Kidney epithelial cell (primary cell): Measurements from ENCODE around the gene NRAS. TPM values are rescaled to one million over a fixed set of nuclear protein-coding genes. Genes with fewer than 3 reads are reported as not detected.

Experiments used
- DNase-seq: peaks from one replicate; pipeline ENCODE4 v3.0.0-alpha.2; 2010; ENCODE audit warnings: low read depth
- H3K27me3 ChIP-seq: 2 replicates; pipeline ENCODE4 v1.6.0; 2011; ENCODE audit warnings: low read length; ENCODE audit not compliant: control insufficient read depth, insufficient read depth
- H3K36me3 ChIP-seq: 2 replicates; pipeline ENCODE4 v1.5.1; 2011; ENCODE audit warnings: low read length; ENCODE audit not compliant: control insufficient read depth, insufficient read depth
- H3K4me3 ChIP-seq: 2 replicates; pipeline ENCODE4 v1.5.1; 2011; ENCODE audit warnings: low read depth, mild to moderate bottlenecking, control low read depth, low read length
- total RNA-seq: library from RNA; depleted of rRNA; stranded (reverse); fragments of >200 nt; gene quantifications from 2 replicates; pipeline ENCODE4 v1.2.3, GENCODE V29; 2015
- TF ChIP-seq, protein P1 (sequence below): IDR thresholded peaks from 2 replicates; pipeline ENCODE4 v1.5.1; 2011; ENCODE audit warnings: mild to moderate bottlenecking, moderate library complexity, low read length, control low read depth, inconsistent platforms; ENCODE audit not compliant: insufficient read depth, poor library complexity, severe bottlenecking

The NRAS gene
- 74.3 and 85.1 TPM in 2 replicates for total RNA-seq

DNA sequence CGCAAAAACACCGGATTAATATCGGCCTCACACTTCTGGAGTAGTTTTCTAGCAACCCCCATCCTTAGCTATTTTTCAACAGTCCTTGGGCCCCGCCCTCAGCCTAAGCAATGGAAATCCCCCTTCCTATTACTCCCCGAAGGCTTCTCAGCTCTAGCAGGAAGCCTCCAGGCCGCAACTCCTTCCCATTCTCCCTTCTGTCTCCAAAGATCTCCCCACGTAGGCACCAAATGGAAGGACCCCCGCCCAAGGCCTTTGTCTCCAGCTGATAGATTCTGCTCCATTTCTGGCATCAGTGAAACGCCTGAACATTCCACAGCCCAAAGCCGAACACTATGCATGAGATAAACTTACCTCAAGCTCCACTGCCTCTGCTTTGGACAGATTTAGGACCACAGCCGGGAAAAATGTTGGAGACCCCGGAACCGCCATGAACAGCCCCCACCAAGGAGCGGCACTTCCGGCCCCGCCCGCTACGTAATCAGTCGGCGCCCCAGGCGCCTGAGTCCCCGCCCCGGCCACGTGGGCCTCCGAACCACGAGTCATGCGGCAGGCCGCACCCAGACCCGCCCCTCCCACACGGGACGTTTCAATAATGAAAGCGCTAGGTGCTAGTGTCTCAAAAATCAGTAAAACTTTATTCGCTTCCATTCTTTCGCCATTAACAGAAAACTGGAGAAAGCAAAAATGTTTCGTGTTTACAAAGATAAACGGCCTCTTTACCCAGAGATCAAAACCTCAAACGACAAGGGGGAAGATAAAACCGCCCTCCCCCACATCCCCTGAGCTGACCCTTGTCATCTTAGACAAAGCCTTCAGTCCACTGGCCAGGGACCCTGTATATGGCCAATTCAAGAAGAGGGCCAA, at the start of gene NRAS:
TSS of gene NRAS (minus strand) at position 468 of the 867 bp plus-strand sequence. CDS start 611 bp downstream, outside the sequence.
- TF ChIP-seq, protein P1, sequence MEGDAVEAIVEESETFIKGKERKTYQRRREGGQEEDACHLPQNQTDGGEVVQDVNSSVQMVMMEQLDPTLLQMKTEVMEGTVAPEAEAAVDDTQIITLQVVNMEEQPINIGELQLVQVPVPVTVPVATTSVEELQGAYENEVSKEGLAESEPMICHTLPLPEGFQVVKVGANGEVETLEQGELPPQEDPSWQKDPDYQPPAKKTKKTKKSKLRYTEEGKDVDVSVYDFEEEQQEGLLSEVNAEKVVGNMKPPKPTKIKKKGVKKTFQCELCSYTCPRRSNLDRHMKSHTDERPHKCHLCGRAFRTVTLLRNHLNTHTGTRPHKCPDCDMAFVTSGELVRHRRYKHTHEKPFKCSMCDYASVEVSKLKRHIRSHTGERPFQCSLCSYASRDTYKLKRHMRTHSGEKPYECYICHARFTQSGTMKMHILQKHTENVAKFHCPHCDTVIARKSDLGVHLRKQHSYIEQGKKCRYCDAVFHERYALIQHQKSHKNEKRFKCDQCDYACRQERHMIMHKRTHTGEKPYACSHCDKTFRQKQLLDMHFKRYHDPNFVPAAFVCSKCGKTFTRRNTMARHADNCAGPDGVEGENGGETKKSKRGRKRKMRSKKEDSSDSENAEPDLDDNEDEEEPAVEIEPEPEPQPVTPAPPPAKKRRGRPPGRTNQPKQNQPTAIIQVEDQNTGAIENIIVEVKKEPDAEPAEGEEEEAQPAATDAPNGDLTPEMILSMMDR: no peak
- Histone ChIP-seq H3K27me3 (no peaks in the 10 kb centered on the region), H3K36me3 (peaks cover 2% of the 10 kb centered on the region)

DNA sequence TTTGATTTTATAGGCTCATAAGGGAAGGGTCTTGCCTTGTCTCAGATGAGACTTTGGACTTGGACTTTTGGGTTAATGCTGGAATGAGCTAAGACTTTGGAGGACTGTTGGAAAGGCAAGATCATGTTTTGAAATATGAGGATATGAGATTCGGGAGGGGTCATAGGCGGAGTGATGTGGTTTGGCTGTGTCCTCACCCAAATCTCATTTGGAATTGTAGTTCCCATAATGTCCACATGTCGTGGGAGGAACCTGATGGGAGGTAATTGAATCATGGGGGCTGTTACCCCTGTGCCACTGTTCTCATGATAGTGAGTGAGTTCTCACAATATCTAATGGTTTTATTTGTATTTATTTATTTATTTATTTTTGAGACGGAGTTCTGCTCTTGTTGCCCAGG, 48.1 kb upstream of the NRAS start:
- no peak overlapping the region for H3K4me3 ChIP-seq
- DNase-seq: no peak
- no peaks in the 10 kb centered on the region for H3K36me3 ChIP-seq
- no peaks in the 10 kb centered on the region for H3K27me3 ChIP-seq
- TF ChIP-seq, protein P1: no peak

More for the DNA sequence above, at the start of gene NRAS:
- DNase-seq: peak; percentile 56
- H3K4me3 ChIP-seq: peak within 1 kb of the TSS; percentile 88

DNA sequence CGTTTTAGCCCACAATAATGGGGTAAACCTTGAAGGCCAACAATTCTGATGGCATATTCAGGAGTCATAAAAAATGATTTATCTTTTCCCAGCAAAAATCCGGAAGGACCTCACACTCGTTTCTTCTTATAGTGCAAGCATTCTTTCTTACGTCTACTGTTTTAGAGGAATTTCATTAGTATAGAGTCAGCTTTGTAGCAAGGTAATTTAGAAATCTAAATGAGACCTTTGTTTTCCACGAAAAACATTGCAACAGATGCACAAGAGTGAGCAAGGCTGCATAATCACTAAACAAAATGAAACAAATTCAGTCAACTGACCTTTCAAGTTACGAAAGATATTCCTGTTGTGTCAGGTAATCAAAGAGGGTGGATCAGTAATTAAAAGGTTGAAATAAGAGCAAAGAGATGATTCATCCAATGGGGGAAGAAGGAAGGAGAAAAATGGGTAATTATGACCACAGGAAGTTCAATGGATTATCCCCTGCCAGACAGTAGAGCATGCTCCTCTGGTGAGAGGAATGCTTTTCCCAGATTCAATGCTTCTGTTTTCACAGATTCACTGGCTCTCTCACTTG, 41.8 kb upstream of the NRAS start:
- no peak for DNase-seq
- H3K27me3 ChIP-seq: no peaks in the 10 kb centered on the region
- TF ChIP-seq, protein P1: no peak
- peak overlapping the region; percentile 100 for H3K4me3 ChIP-seq
- H3K36me3 ChIP-seq: no peaks in the 10 kb centered on the region

DNA sequence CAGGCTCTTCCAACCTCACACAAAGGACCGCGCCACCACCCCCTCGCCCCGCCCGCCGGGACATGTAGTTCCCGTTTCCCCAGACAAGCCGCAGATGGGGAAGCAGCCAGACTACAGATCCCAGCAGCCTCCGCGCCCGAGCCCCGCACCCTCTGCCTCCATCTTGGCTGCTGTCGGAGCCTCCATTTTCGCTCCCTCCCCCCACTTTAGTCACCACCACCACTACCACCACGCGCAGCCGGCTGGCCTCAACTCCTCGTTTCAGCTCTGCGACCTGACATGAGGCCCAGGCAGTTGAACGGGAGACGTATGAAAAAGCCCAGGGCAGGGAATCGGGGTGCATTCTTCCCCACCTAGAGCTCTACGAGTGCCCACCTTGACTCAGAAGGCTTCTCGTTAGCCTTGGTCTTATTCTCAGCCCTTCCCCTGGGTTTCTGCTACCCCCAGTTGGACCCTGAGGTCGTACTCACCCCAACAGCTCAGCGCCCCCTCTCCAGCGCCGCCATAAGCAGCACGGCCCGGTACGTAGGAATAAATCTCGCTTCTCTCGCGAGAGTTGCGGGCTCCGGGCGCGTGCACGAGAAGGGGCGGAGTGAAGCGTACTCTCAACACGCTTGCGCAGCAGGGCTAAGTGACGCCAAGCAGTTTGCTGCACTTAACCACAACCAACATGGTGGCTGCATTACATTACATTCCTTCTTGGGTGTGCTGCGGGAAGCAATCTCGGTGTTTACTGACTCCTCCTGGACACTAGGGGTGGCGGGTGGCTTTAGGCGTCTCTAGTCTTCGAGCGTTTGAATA, 41.1 kb upstream of the NRAS start, which contains the start of gene CSDE1:
TSS of gene CSDE1 (minus strand) at position 530 of the 801 bp plus-strand sequence. CDS start 18,094 bp downstream, outside the sequence.
- TF ChIP-seq, protein P1: peak; percentile 64
- Histone ChIP-seq H3K27me3 (no peaks in the 10 kb centered on the region), H3K4me3 (peak within 1 kb of the TSS; percentile 100), H3K36me3 (no peaks in the 10 kb centered on the region)
- DNase-seq: peak; percentile 89

DNA sequence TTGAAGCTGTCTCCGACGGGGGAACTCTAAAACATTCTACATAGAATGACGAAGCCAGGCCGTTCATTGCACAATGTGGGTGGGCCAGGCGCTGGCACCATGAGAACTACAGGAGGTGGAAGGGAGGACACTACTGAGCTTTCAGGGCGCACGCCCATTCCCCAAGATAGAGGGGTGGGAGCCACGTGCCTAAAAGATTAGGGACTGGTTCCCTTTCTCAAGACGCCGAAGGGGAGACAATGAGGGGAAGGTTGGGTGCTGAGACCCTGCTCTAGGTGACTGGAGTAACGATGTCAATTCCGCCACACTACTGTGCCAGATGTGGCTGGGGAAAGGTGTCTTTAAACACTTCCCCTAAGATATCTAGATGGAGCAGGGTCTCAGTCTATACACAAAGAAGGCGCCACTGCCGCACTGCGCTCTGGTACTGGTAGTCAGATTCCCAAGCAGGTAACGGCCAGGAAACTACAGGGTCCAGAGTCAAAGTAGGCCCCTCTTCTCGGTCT, 40.4 kb upstream of the NRAS start:
- no peaks in the 10 kb centered on the region for H3K36me3 ChIP-seq
- DNase-seq: no peak
- TF ChIP-seq, protein P1: no peak
- peak overlapping the region; percentile 100 for H3K4me3 ChIP-seq
- no peaks in the 10 kb centered on the region for H3K27me3 ChIP-seq
